GM21526 (cell line): Measurements from ENCODE around the gene CNPPD1.

Experiments used
- ATAC-seq: cut with Tn5 transposase; IDR thresholded peaks from one replicate; pipeline ENCODE4 v1.9.1; 2021; ENCODE audit warnings: moderate library complexity; ENCODE audit not compliant: unreplicated experiment, low FRiP score

The CNPPD1 gene

GRCh38 chr2:219181531-219181930 is 4.8 kb upstream of the CNPPD1 start:
- no peak for ATAC-seq

GRCh38 chr2:219180961-219181360 is 4.2 kb upstream of the CNPPD1 start:
- no peak for ATAC-seq

- no peak for ATAC-seq
These were observed 3.1 kb upstream of the CNPPD1 start for GRCh38 chr2:219179601-219180465.

GRCh38 chr2:219178377-219179175 is 1.9 kb upstream of the CNPPD1 start:
- ATAC-seq = peak; percentile 26

- ATAC-seq = peak; percentile 30
These were observed 1.0 kb upstream of the CNPPD1 start, which contains the start of gene RETREG2 for GRCh38 chr2:219177552-219178376. RETREG2 (plus strand) TSS chr2:219178275; CDS start chr2:219178353, 78 bp downstream.

- peak; percentile 17 for ATAC-seq
These were observed 552 bp downstream of the CNPPD1 start for GRCh38 chr2:219175928-219176817.

- no peak for ATAC-seq
These were observed 1.2 kb downstream of the CNPPD1 start for GRCh38 chr2:219175486-219175885.

- ATAC-seq = no peak
These were observed 1.9 kb downstream of the CNPPD1 start for GRCh38 chr2:219174801-219175200.

GRCh38 chr2:219174146-219174545 is 2.6 kb downstream of the CNPPD1 start:
- no peak for ATAC-seq

GRCh38 chr2:219173176-219173575 is 3.5 kb downstream of the CNPPD1 start:
- no peak for ATAC-seq

GRCh38 chr2:219172231-219173154 is 4.2 kb downstream of the CNPPD1 start:
- ATAC-seq = no peak

GRCh38 chr2:219171231-219171651 is 5.5 kb downstream of the CNPPD1 start:
- no peak for ATAC-seq

- no peak for ATAC-seq
These were observed 6.6 kb downstream of the CNPPD1 start, which contains the start of gene SLC23A3 for GRCh38 chr2:219169930-219170654. SLC23A3 (minus strand) TSS chr2:219170029; CDS start chr2:219169984, 45 bp downstream.

- no peak for ATAC-seq
These were observed 7.8 kb downstream of the CNPPD1 start for GRCh38 chr2:219168932-219169331.

GRCh38 chr2:219168526-219168925 is 8.2 kb downstream of the CNPPD1 start:
- ATAC-seq = no peak

GRCh38 chr2:219167997-219168396 is 8.7 kb downstream of the CNPPD1 start:
- no peak for ATAC-seq

- ATAC-seq = no peak
These were observed 11.4 kb downstream of the CNPPD1 start for GRCh38 chr2:219165058-219165911.
